Adrenal gland (tissue), 12 donors: Measurements from ENCODE around the gene CTSW. TPM values are rescaled to one million over a fixed set of nuclear protein-coding genes. Genes with fewer than 3 reads are reported as not detected.
A peak's percentile ranks its signal among the peaks of the same experiment; 100 is the strongest.

Experiments
- DNase-seq, 7 donors: peaks; one replicate each; pipeline ENCODE4 v3.0.0-alpha.2; 2019 to 2020
- H3K27ac ChIP-seq, 5 donors: fragments of 200-600 bp; sonication (generic) in 4 of 5; 1 replicate in 3 of 5; 2 replicates in 2 of 5; pipeline versions ENCODE4 v1.5.1 to v1.8.0; 2016 to 2020; ENCODE audit warnings: mild to moderate bottlenecking in 1 of 5
- H3K27me3 ChIP-seq: fragments of 200-600 bp; 2 replicates; pipeline ENCODE4 v1.8.0; 2021
- H3K36me3 ChIP-seq, 2 donors: fragments of 200-600 bp; replicated peaks in 1 of 2; 1 replicate in 1 of 2; 2 replicates in 1 of 2; pipeline versions ENCODE4 v1.5.1 to v1.8.0; 2018 to 2022
- H3K4me1 ChIP-seq, 2 donors: fragments of 200-600 bp; replicated peaks in 1 of 2; 1 replicate in 1 of 2; 2 replicates in 1 of 2; pipeline versions ENCODE4 v1.5.1 to v1.8.0; 2018 to 2021
- H3K4me3 ChIP-seq, 4 donors: fragments of 200-600 bp; sonication (generic) in 3 of 4; one replicate each; pipeline ENCODE4 v1.5.1; 2016 to 2018
- H3K9me3 ChIP-seq, 3 donors: fragments of 200-600 bp; sonication (generic) in 1 of 3; replicated peaks in 1 of 3; 1 replicate in 2 of 3; 2 replicates in 1 of 3; pipeline versions ENCODE4 v1.5.1 to v1.8.0; 2016 to 2021
- POLR2A ChIP-seq, 2 donors: fragments of 450-650 bp; IDR thresholded peaks; one replicate each; pipeline ENCODE4 v1.6.1; 2017; ENCODE audit warnings: antibody characterized with exemption in 2 of 2, mild to moderate bottlenecking in 2 of 2, moderate library complexity in 1 of 2
- WGBS, 4 donors: extraction: QIAGEN DNeasy Blood & Tissue Kit in 2 of 4; methylation state at CpG; one replicate each; pipeline versions ENCODE4 v1.1.5 to v1.1.7; 2013 to 2017; 5-methylcytosine and 5-hydroxymethylcytosine counted together
- intact Hi-C, 2 donors: fragments of 100-400 bp; cut with DNase I; formaldehyde crosslinking; loops; one replicate each; pipeline versions ENCODE4 v1.14.1 to v1.15.0; 2022 to 2023
- polyA plus RNA-seq, 3 donors: library from polyadenylated mRNA; stranded (reverse); fragments of 200-250 nt in 2 of 3; fragments of 350-450 nt in 1 of 3; fragmentation: Illumina TruSeq in 1 of 3; extraction: RNeasy Lipid Tissue Mini Kit (QIAGEN cat#74804) in 1 of 3; gene quantifications; one replicate each; pipeline ENCODE4 v1.2.3, GENCODE V29; 2013 to 2014
- total RNA-seq, 9 donors: library from RNA; depleted of rRNA in 4 of 9; stranded (reverse); fragments of >200 nt in 4 of 9; fragments of 120-200 nt in 1 of 9; fragmentation: NEBNext Ultra II Directional in 1 of 9; extraction: Animal tissue kit (Norgen Biotek cat#: 25700) in 1 of 9; gene quantifications; one replicate each; pipeline versions ENCODE4 v1.1.0 to v1.2.4, GENCODE V29; 2013 to 2023
- TF ChIP-seq, protein P1 (sequence below), 6 experiments: fragments of 450-650 bp in 4 of 6; fragments of 200-600 bp in 2 of 6; sonication (generic) in 1 of 6; IDR thresholded peaks; 1 replicate in 5 of 6; 2 replicates in 1 of 6; pipeline versions ENCODE4 v1.5.1 to v1.8.0; 2016 to 2021; ENCODE audit warnings: antibody characterized with exemption in 6 of 6, mild to moderate bottlenecking in 2 of 6, moderate library complexity in 1 of 6
- donor health status: healthy with polysubstance abuse.
- donor health status: Bipolar disorder and iron deficiency.
- donor health status: DM: yes; HTN: yes; CAD: no.
- donor health status: DM: no; HTN: no; CAD: no.
- donor health status: DM: no; HTN: no; CAD: no.
- donor health status: DM: yes; HTN: yes; CAD: no.

CTSW gene
- total and polyA plus RNA-seq, 12 donors = 0.28 to 4.8 (median 0.96) TPM; not detected in 2

DNA sequence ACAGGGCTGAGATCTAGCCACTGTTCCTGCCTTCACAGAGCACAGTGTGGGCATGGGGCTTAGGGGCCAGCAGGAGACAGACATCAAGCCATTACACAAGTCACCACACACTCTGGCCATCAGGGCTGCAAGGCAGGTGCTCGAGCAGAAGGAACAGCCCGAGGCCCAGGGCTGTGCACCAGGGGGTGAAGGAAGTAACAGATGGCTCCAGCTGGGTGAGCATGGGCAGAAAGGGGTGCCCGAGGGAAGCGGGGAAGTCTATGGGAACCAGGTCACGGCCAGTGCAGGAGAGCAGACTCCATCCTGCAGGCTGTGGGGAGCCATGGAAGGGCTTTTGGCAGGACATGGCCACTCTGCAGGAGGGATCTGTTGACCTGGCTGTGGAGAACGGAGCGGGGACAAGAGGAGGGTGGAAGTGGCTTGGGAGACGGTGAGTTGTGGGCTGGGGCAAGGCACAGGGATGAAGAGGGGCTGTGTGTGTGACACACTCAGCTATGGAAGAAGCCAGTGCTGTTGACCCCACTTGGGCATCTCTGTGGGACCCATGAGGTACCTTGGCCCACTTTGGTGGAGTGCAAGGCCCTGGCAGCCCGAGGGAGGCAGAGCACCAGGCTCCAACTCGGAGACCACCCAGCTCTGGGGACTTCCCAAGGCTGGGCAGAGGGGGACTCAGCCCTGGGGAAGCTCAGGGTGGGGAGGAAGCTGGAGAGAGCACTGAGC, 35.6 kb downstream of the CTSW start:
- H3K4me1 ChIP-seq = peaks cover 31 to 47% of the 10 kb centered on the region in 2 donors
- H3K36me3 ChIP-seq = no peaks in the 10 kb centered on the region
- TF ChIP-seq, protein P1, sequence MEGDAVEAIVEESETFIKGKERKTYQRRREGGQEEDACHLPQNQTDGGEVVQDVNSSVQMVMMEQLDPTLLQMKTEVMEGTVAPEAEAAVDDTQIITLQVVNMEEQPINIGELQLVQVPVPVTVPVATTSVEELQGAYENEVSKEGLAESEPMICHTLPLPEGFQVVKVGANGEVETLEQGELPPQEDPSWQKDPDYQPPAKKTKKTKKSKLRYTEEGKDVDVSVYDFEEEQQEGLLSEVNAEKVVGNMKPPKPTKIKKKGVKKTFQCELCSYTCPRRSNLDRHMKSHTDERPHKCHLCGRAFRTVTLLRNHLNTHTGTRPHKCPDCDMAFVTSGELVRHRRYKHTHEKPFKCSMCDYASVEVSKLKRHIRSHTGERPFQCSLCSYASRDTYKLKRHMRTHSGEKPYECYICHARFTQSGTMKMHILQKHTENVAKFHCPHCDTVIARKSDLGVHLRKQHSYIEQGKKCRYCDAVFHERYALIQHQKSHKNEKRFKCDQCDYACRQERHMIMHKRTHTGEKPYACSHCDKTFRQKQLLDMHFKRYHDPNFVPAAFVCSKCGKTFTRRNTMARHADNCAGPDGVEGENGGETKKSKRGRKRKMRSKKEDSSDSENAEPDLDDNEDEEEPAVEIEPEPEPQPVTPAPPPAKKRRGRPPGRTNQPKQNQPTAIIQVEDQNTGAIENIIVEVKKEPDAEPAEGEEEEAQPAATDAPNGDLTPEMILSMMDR (IDR thresholded peaks at IDR 0.05) = no peak
- no peak for TF ChIP-seq POLR2A (IDR thresholded peaks at IDR 0.05)
- H3K27me3 ChIP-seq = no peaks in the 10 kb centered on the region
- intact Hi-C loops = no loop called here
- no peaks in the 10 kb centered on the region for H3K9me3 ChIP-seq
- peak in 2 of 7 donors; percentile 32 to 39 for DNase-seq
- no peak overlapping the region for H3K4me3 ChIP-seq
- H3K27ac ChIP-seq = peak overlapping the region in 4 of 5 donors; percentile 64 to 95 (median 89)
- 44 to 58% (median 47%) methylated on average over 8 to 10 of the region's 10 CpGs for WGBS, 4 donors

DNA sequence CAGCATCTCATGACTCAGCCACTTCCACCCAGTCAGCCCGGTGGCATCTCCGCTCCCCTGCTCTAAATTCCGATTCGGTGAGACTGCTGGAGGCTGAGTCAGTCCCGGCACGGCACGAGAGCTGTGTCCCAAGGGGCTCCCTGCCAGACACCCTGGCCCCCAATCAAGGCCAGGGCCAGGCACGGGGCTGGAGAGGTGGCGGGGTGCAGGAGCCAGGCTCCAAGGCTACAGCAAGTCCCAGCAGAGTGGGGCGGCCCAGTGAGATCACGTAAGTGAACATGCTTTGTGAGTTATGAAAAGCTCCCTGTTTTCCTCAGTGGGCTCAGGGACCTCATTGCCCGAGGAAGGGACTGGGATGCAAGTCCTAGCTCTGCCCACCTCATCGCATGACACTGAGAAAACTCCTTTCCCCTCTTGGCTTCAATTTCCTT, 36.2 kb downstream of the CTSW start:
- H3K4me3 ChIP-seq = no peak overlapping the region
- TF ChIP-seq, protein P1 (IDR thresholded peaks at IDR 0.05) = no peak
- TF ChIP-seq POLR2A (IDR thresholded peaks at IDR 0.05) = peak in 1 of 2 donors; percentile 69
- intact Hi-C loops = no loop called here
- H3K4me1 ChIP-seq = peaks cover 35 to 52% of the 10 kb centered on the region in 2 donors
- H3K27ac ChIP-seq = peak overlapping the region; percentile 19 to 95 (median 86)
- no peaks in the 10 kb centered on the region for H3K27me3 ChIP-seq
- H3K9me3 ChIP-seq = no peaks in the 10 kb centered on the region
- peaks cover 0 to 4% of the 10 kb centered on the region in 2 donors for H3K36me3 ChIP-seq
- DNase-seq = peak; percentile 90 to 99 (median 96)
- 10 to 29% (median 15%) methylated on average over 2 to 13 of the region's 13 CpGs for WGBS, 4 donors

DNA sequence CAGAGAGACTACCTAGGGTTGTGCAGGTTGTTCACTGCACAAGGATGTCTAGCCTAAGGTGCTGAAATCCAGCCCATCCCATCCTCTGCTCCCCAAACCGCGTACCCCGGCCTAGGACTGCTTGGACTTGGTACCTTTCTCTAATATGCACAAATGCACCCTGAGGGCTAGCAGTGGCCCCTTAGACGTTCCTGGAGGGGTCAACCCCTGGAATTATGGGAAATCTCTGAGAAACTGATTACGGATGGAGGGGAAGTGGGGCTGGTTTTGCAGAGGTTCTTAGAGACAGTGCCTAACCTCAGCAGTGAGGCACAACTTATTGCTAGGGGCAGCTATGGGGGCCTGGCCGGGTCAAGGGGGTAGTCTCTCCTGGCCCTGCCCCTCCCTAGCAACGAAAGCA, 36.8 kb downstream of the CTSW start:
- TF ChIP-seq POLR2A (IDR thresholded peaks at IDR 0.05) = no peak
- TF ChIP-seq, protein P1 (IDR thresholded peaks at IDR 0.05) = no peak
- WGBS, 4 donors = 72 to 82% (median 75%) methylated on average over 5 to 7 of the region's 7 CpGs
- Histone ChIP-seq H3K27me3 (no peaks in the 10 kb centered on the region), H3K4me3 (no peak overlapping the region), H3K4me1 (peaks cover 35 to 54% of the 10 kb centered on the region in 2 donors), H3K27ac (peak overlapping the region; percentile 19 to 95 (median 86)), H3K9me3 (no peaks in the 10 kb centered on the region), H3K36me3 (peaks cover 0 to 5% of the 10 kb centered on the region in 2 donors)
- no peak for DNase-seq
- intact Hi-C loops = no loop called here

DNA sequence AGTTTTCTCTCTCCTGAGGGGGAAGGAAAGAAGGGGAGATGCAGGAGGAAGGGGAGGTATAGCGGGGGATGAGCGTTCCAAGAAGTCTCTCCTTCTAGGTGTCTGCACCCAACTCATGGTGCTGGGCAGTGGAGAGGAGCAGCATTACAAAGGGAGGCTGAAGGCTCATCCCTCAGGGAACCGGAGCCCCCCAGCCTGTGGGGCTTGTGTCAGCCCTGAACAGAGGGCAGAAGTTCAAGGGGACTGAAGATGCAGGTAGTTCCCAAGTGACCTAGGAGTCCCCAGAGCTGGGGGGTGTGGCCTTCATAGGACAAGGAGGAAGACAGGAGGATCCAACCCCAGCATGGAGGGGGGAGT, 37.4 kb downstream of the CTSW start:
- Histone ChIP-seq H3K27me3 (no peaks in the 10 kb centered on the region), H3K9me3 (no peaks in the 10 kb centered on the region), H3K4me1 (peaks cover 35 to 48% of the 10 kb centered on the region in 2 donors), H3K27ac (peak overlapping the region in 2 of 5 donors; percentile 97 to 100), H3K4me3 (no peak overlapping the region), H3K36me3 (peaks cover 0 to 8% of the 10 kb centered on the region in 2 donors)
- TF ChIP-seq POLR2A (IDR thresholded peaks at IDR 0.05) = no peak
- TF ChIP-seq, protein P1 (IDR thresholded peaks at IDR 0.05) = no peak
- no peak for DNase-seq
- intact Hi-C loops = no loop called here
- 88 to 96% (median 94%) methylated on average over 2 to 3 of the region's 3 CpGs for WGBS, 4 donors
